Measurements from ENCODE around the gene KCNN2. TPM values are rescaled to one million over a fixed set of nuclear protein-coding genes. Genes with fewer than 3 reads are reported as not detected.
"Not testable (repeated sequence)": the region's sequence is repeated elsewhere in the genome, so short reads cannot be mapped to it uniquely, and the experiment has no call there.

The KCNN2 gene
- total RNA-seq, 1 donor from 2014 or later: not detected

DNA sequence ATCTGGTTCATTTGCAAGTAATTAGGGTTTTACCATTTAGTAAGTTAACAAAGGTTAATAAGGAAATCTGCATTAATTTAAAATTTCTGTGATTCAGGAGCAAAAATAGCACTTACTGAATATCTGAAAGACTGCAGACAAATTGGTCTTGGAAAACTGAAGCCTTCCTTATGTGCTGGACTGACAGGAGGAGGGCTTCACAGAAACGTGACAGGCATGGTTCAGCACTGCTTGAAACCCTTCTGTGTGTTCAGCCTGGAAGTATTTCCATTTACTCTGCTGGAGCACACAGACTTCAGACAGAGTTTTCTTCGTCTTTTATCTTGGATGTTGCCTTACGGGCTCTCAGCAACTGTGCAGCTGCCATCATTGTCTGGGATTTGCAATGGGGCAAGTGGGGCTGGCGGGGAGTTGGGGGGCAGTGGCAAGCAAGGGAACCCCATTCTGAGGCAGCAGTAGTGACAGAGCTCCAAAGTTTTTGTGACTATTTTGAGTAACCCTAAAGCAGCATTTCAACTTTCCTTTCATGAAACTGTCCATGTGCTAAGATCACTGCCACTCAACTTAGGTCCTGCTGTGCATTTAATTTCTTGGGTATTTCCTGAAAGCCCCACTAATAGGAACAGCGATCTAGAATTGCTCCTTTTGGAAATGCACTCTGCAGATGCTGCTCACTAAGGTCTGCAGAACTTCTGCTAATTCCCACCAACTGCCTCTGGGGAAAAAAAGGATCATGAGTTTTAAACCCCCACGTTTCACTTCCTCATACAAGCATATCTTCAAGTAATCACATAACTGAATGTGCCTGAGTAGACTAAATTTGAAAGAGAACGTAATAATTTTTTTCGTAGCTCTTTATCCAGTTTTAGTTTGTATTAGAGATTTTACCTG, 56.6 kb downstream of the KCNN2 start:
- Mint-ChIP-seq H3K36me3 (ENCODE audit: low read depth) (no peaks in the 10 kb centered on the region), H3K27ac (no peak overlapping the region), H3K27me3 (no peaks in the 10 kb centered on the region), H3K4me1 (no peaks in the 10 kb centered on the region), H3K9me3 (no peaks in the 10 kb centered on the region), H3K4me3 (no peak overlapping the region)
- DNase-seq: no peak
- intact Hi-C loops (cut with micrococcal nuclease): no loop called here

DNA sequence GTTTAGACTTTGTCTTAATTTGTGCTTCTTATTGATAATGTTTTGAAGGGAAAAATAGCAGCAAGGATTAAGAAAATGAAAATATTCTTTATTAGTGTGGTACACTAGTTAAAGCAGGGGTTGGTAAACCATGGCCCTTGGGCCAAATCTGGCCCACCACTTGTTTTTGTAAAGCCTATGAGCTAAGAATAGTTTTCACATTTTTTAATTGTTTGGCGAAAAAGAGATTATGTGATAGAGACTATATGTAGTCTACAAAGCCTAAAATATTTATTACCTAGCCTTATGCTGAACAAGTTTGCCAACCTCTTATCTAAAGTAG, 57.2 kb downstream of the KCNN2 start:
- Mint-ChIP-seq H3K27me3 (no peaks in the 10 kb centered on the region), H3K27ac (no peak overlapping the region), H3K36me3 (ENCODE audit: low read depth) (no peaks in the 10 kb centered on the region), H3K9me3 (no peaks in the 10 kb centered on the region), H3K4me3 (no peak overlapping the region), H3K4me1 (no peaks in the 10 kb centered on the region)
- no peak for DNase-seq
- intact Hi-C loops (cut with micrococcal nuclease): no loop called here

DNA sequence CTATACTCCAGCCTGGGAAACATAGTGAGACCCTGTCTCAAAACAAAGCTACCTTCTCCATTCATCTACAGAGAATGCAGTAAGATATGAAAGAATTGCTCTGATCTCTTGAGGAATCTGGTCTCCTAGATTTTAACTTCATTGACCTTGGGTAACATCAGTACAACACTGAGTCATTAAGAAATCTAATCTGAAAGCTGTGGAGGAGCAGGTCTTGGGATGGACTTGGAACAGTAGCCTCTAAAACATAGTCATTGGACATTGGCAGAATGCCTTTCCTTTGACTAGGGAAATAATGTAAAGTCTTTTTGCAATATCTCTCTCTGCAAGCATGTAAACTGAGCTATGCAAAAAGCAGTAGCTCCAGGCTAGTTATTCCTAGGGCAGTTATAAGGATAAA, 58.1 kb downstream of the KCNN2 start:
- H3K4me3 Mint-ChIP-seq: no peak overlapping the region
- no peaks in the 10 kb centered on the region for H3K4me1 Mint-ChIP-seq
- no peaks in the 10 kb centered on the region for H3K27me3 Mint-ChIP-seq
- H3K36me3 Mint-ChIP-seq (ENCODE audit: low read depth): no peaks in the 10 kb centered on the region
- H3K9me3 Mint-ChIP-seq: no peaks in the 10 kb centered on the region
- intact Hi-C loops (cut with micrococcal nuclease): no loop called here
- no peak overlapping the region for H3K27ac Mint-ChIP-seq
- no peak for DNase-seq

DNA sequence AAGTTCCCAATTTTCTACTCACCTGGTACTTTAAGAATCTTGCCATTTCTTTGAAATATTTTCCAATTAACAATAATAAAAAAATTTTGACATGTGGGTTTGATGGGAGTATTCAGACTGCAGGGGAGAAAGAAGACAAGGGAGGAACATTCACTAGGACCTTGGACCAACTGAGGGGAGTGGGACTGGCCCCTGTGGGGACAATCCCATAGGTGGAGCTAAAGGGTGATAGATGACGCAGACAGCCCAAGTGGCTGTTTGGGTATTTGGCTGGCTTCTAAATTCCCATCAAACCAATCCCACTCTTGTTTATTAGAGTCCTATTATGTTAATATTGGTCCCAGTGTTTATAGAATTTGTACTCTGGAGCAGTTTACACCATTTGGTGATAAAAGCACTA, 65.3 kb downstream of the KCNN2 start:
- intact Hi-C loops (cut with micrococcal nuclease): no loop called here
- no peak overlapping the region for H3K27ac Mint-ChIP-seq
- H3K4me1 Mint-ChIP-seq: no peaks in the 10 kb centered on the region
- no peak overlapping the region for H3K4me3 Mint-ChIP-seq
- H3K27me3 Mint-ChIP-seq: no peaks in the 10 kb centered on the region
- no peaks in the 10 kb centered on the region for H3K36me3 Mint-ChIP-seq (ENCODE audit: low read depth)
- DNase-seq: no peak
- no peaks in the 10 kb centered on the region for H3K9me3 Mint-ChIP-seq

DNA sequence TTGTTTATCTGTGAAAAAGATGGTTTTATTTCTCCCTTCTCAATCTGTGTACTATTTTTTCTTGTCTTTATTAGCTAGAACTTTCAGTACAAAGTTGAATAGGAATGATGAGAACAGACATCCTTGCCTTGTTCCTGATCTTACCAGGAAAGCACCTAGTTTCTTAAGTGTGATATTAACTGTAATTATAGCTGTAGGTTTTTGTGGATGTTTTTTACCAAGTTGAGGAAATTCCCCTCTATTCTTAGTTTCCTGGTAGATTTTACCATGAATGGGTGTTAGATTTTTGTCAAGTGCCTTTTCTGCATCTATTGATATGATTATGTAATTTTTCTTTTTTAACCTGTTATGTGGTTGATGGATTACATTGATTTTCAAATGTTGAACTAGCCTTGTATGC, 68.7 kb downstream of the KCNN2 start:
- Mint-ChIP-seq H3K36me3 (ENCODE audit: low read depth) (no peaks in the 10 kb centered on the region), H3K4me1 (no peaks in the 10 kb centered on the region), H3K27ac (no peak overlapping the region), H3K4me3 (no peak overlapping the region), H3K9me3 (no peaks in the 10 kb centered on the region), H3K27me3 (no peaks in the 10 kb centered on the region)
- DNase-seq: no peak
- intact Hi-C loops (cut with micrococcal nuclease): no loop called here

DNA sequence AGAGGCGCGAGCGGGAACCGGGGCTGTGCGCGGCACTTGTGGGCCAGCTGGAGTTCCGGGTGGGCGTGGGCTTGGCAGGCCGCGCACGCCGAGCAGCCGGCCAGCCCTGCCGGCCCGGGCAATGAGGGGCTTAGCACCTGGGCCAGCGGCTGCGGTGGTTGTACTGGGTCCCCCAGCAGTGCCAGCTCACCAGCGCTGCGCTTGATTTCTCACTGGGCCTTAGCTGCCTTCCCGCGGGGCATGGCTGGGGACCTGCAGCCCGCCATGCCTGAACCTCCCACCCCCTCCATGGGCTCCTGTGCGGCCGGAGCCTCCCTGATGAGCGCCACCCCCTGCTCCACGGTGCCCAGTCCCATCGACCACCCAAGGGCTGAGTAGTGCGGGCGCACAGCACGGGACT, 70.8 kb downstream of the KCNN2 start:
- H3K36me3 Mint-ChIP-seq (ENCODE audit: low read depth); H3K4me1 Mint-ChIP-seq; H3K27ac Mint-ChIP-seq; H3K4me3 Mint-ChIP-seq; DNase-seq; H3K9me3 Mint-ChIP-seq; intact Hi-C loops (cut with micrococcal nuclease); H3K27me3 Mint-ChIP-seq: not testable (repeated sequence)

DNA sequence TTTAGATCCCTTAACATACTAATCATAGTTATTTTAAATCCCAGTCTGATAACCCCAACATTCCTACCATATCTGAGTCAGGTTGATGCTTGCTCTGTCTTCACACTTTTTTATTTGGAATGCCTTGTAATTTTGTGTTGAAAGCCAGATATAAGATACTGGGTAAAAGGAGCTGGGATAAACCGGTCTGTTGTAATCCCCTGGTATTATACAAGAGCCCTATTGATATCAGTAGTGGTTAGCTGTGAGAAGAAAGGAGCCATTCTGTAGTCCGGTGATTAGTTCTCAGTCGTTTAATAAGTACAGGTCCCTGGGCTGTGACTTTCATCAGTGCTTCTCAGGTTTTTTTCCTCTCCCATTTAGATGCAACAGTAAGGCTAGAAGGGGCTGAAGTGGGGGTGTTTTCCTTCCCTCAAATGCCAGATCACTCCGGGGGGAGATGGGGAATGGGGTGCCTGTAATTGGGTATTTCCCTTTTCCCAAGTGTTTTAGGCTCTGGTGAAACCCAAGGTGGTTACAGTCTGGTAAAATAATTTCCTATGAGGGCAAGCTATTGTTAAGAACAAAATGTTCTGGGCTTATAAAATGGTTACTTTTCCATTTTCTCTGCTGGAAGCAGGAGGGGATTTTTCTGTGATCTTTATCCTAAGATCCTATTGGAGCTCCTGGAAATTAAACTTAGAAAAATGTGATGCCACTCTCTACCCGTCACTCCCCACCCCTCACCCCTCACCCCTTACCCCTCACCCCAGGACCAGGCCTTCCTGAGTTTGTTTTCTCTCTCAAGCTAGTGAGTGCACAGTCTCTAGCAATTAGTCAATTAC, 72.7 kb downstream of the KCNN2 start:
- Mint-ChIP-seq H3K4me1 (no peaks in the 10 kb centered on the region), H3K4me3 (no peak overlapping the region), H3K9me3 (no peaks in the 10 kb centered on the region), H3K27ac (no peak overlapping the region), H3K27me3 (no peaks in the 10 kb centered on the region), H3K36me3 (ENCODE audit: low read depth) (no peaks in the 10 kb centered on the region)
- no peak for DNase-seq
- intact Hi-C loops (cut with micrococcal nuclease): no loop called here

DNA sequence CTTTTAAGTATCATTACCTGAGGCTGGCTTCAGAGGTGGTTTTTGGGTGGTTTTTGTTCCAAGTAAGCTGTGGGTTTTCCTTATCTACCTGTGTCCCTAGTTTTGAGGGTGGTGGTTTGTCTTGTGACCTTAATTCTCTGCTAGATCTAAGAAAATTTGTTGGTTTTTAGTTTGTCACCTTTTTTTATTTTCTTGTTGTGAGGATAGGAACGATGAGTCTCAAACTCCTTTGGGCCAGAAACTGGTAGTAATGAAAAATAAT, 73.3 kb downstream of the KCNN2 start:
- intact Hi-C loops (cut with micrococcal nuclease): no loop called here
- H3K27ac Mint-ChIP-seq: no peak overlapping the region
- no peaks in the 10 kb centered on the region for H3K9me3 Mint-ChIP-seq
- DNase-seq: no peak
- no peaks in the 10 kb centered on the region for H3K36me3 Mint-ChIP-seq (ENCODE audit: low read depth)
- no peaks in the 10 kb centered on the region for H3K4me1 Mint-ChIP-seq
- no peaks in the 10 kb centered on the region for H3K27me3 Mint-ChIP-seq
- no peak overlapping the region for H3K4me3 Mint-ChIP-seq

DNA sequence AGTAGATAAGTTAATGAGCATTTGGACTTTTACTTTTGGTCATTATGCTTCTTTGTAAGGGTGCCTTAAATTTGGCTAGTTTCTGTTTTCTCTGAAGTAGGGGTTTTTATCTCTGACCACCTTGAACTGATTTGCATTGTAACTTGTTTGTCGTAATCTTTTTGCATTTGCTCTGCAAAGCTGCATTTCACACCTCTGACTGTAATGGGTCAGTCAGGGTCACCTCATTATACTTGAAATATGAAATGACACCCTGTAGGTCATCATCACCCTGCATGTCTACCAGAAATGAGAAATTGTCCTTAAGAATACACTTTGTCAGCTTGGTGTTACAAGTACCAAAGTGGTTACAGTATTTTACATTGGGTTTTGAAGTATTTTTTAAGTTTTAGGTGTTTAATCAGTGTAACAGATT, 74.0 kb downstream of the KCNN2 start:
- no peaks in the 10 kb centered on the region for H3K4me1 Mint-ChIP-seq
- intact Hi-C loops (cut with micrococcal nuclease): no loop called here
- no peak overlapping the region for H3K4me3 Mint-ChIP-seq
- no peaks in the 10 kb centered on the region for H3K27me3 Mint-ChIP-seq
- no peaks in the 10 kb centered on the region for H3K9me3 Mint-ChIP-seq
- H3K27ac Mint-ChIP-seq: no peak overlapping the region
- DNase-seq: no peak
- no peaks in the 10 kb centered on the region for H3K36me3 Mint-ChIP-seq (ENCODE audit: low read depth)

DNA sequence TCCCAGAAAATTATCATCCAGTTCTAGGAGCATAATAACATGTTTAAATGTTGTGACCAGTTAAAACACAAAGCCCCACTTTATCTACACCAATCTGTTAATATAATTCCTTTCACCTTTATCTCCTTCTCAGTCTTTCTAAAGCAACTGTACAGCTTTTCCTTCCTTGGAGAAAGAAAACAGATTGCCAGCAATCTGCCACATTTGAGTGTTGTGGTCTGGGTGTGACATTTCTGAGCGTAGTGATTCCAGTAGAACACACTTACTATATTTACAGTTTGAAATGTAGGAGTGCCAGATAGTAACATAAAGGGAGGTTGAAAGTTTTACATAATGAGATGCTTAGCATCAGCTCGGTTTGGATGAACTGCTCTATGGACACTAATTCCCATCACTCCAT, 76.1 kb downstream of the KCNN2 start:
- DNase-seq: no peak
- Mint-ChIP-seq H3K27me3 (no peaks in the 10 kb centered on the region), H3K36me3 (ENCODE audit: low read depth) (no peaks in the 10 kb centered on the region), H3K4me1 (no peaks in the 10 kb centered on the region), H3K27ac (no peak overlapping the region), H3K4me3 (no peak overlapping the region), H3K9me3 (no peaks in the 10 kb centered on the region)
- intact Hi-C loops (cut with micrococcal nuclease): no loop called here

DNA sequence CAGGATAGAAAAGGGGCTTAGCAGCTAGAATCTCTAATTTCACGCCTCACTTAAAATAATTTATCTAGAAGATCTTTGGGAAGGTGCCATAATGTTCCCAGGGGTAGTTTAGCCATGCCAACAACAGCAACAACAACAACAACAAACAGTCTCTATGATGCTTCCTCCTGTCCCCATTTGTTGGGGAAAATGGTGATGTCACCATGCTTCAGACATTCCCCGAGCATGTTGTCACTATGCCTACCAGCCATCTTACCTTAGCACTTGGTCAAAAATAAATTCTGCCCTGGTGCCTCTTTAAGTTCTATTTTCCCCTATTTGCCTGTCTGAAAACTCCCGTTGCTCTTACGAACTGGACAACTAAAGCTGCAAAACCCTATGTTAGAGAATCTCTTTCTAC, 76.6 kb downstream of the KCNN2 start:
- intact Hi-C loops (cut with micrococcal nuclease): no loop called here
- Mint-ChIP-seq H3K36me3 (ENCODE audit: low read depth) (no peaks in the 10 kb centered on the region), H3K9me3 (no peaks in the 10 kb centered on the region), H3K27ac (no peak overlapping the region), H3K27me3 (no peaks in the 10 kb centered on the region), H3K4me1 (no peaks in the 10 kb centered on the region), H3K4me3 (no peak overlapping the region)
- no peak for DNase-seq

DNA sequence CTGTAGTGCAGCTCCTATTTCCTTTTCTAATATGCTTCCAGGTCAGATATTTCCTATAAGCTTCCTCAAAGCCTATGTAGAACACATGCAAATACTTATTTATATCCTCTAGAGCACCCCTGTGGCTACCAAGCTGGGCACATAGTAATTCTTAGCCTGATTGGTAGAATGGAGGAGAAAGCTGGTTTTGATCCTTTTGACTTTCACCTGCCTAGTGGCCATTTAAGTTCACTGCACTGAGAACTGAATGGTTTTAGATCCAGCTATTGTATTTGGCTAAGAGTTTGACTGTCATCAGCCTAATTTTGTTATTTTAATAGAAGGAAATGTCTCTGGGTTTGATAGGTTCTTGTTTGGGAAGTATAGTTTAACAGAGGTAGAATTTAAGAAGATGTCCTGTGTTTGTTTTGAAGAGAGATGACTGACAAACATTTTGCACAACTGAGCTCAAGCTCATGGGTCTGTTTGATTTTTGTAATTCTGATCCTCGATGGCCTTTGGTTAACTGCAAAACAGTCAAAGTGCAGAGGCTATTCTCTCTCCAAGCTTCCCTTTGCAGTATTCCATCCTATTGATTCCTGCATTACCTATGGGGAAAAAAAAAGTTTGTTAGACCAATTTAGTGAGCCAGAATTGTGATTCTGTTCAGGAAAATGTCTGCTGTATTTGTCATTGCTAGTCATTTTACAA, 85.4 kb downstream of the KCNN2 start:
- DNase-seq: no peak
- H3K9me3 Mint-ChIP-seq: no peaks in the 10 kb centered on the region
- H3K4me1 Mint-ChIP-seq: no peaks in the 10 kb centered on the region
- H3K27ac Mint-ChIP-seq: no peak overlapping the region
- no peaks in the 10 kb centered on the region for H3K36me3 Mint-ChIP-seq (ENCODE audit: low read depth)
- intact Hi-C loops (cut with micrococcal nuclease): no loop called here
- H3K4me3 Mint-ChIP-seq: no peak overlapping the region
- peaks cover 2% of the 10 kb centered on the region for H3K27me3 Mint-ChIP-seq

DNA sequence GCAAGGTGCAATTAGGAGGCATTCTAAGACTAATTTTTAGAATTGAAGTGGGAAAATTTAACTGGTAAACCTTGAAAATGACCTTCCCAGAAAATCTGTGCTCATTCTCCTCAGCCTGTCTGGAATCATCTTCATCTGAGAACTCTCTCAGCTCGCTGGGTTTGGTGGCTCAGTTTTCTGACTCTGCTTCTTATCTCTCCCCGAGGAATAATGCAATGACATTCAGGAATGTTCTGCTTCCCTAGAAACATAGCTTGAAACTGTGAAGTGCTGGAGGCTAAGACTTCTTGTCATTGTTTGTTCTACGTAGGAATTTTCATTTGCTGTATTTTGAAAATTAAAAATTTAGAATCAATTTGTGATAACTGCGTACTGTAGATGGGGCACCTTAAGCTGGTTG, 86.6 kb downstream of the KCNN2 start:
- H3K9me3 Mint-ChIP-seq: no peaks in the 10 kb centered on the region
- intact Hi-C loops (cut with micrococcal nuclease): loop anchor here (2.0 kb wide), 1 partner anchor 770 kb away; no protein-coding TSS in a partner anchor

DNA sequence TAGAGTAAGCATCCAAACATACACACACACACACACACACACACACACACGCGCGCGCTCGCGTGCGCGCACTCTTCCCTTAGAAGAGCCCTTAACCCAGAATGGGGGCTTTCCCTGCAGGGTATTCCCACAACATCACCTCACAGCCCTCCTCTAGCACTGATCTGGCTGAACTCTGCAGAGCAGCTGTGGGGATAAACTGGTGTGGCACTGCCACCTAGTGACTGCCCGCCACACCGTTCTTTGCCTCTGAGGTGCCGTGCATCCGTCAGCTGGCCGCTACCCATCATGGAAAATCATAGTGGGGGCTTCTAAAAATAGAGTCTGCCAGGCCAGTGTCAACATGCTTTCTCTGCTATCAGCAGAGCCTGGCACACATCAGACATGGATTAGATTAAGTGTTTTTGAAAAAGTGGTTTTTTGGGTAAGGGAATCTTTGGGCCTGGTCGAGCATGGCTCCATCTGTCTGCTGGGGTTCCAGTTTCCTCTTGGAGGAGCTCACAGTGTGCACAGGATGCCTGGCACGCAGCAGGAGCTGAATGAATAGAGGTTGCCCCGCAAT, 88.1 kb downstream of the KCNN2 start:
- intact Hi-C loops (cut with micrococcal nuclease): loop anchor here (2.0 kb wide), 2 partner anchors 771 to 837 kb away; no protein-coding TSS in a partner anchor
- no peaks in the 10 kb centered on the region for H3K4me1 Mint-ChIP-seq
- H3K4me3 Mint-ChIP-seq: no peak overlapping the region
- DNase-seq: peak; percentile 78
- no peaks in the 10 kb centered on the region for H3K9me3 Mint-ChIP-seq
- no peak overlapping the region for H3K27ac Mint-ChIP-seq
- H3K36me3 Mint-ChIP-seq (ENCODE audit: low read depth): no peaks in the 10 kb centered on the region
- H3K27me3 Mint-ChIP-seq: peaks cover 2% of the 10 kb centered on the region

More for the DNA sequence above, 86.6 kb downstream of the KCNN2 start:
- DNase-seq: no peak
- H3K27ac Mint-ChIP-seq: no peak overlapping the region
- H3K4me1 Mint-ChIP-seq: no peaks in the 10 kb centered on the region
- H3K36me3 Mint-ChIP-seq (ENCODE audit: low read depth): no peaks in the 10 kb centered on the region
- H3K4me3 Mint-ChIP-seq: no peak overlapping the region
- H3K27me3 Mint-ChIP-seq: peaks cover 2% of the 10 kb centered on the region

Measured in activated CD4-positive, alpha-beta T cell treated with anti-CD3 and anti-CD28 coated beads, Interleukin-2, amount 10 ng/mL, durations not matched to agents 24 days and 14 days (primary cell).